Measurements from ENCODE around the gene AFG3L2. TPM values are rescaled to one million over a fixed set of nuclear protein-coding genes. Genes with fewer than 3 reads are reported as not detected.

AFG3L2 gene
- total RNA-seq, 2 donors from 2014 or later: 107 to 108 TPM

- ATAC-seq (no peak), DNase-seq (no peak)
- intact Hi-C loops (cut with DNase I, micrococcal nuclease): no loop called here
These were observed 81.5 kb downstream of the AFG3L2 start for GRCh38 chr18:12295389-12296086.

- no peak for ATAC-seq
- intact Hi-C loops (cut with DNase I, micrococcal nuclease): no loop called here
- DNase-seq: no peak
These were observed 83.2 kb downstream of the AFG3L2 start for GRCh38 chr18:12293831-12294230.

GRCh38 chr18:12291690-12292089 lies 85.3 kb downstream of the AFG3L2 start:
- DNase-seq: no peak
- no peak for ATAC-seq
- intact Hi-C loops (cut with DNase I, micrococcal nuclease): no loop called here

- DNase-seq: no peak
- ATAC-seq: no peak
These were observed 85.9 kb downstream of the AFG3L2 start for GRCh38 chr18:12291161-12291560.

GRCh38 chr18:12290086-12290485 lies 86.9 kb downstream of the AFG3L2 start:
- intact Hi-C loops (cut with DNase I, micrococcal nuclease): no loop called here
- DNase-seq: no peak
- ATAC-seq: no peak

More at GRCh38 chr18:12291161-12291560, 85.9 kb downstream of the AFG3L2 start:
- intact Hi-C loops (cut with DNase I, micrococcal nuclease): no loop called here

- no peak for DNase-seq
- peak; percentile 7 for ATAC-seq
- intact Hi-C loops (cut with DNase I, micrococcal nuclease): no loop called here
These were observed 88.6 kb downstream of the AFG3L2 start for GRCh38 chr18:12288403-12288755.

- intact Hi-C loops (cut with DNase I, micrococcal nuclease): no loop called here
- DNase-seq: peak; percentile 73 to 76
- peak; percentile 95 for ATAC-seq
These were observed 89.2 kb downstream of the AFG3L2 start for GRCh38 chr18:12287684-12288402.

GRCh38 chr18:12287131-12287681 lies 89.8 kb downstream of the AFG3L2 start:
- DNase-seq (no peak), ATAC-seq (peak; percentile 59)
- intact Hi-C loops (cut with DNase I, micrococcal nuclease): no loop called here

- intact Hi-C loops (cut with DNase I, micrococcal nuclease): no loop called here
- ATAC-seq (no peak), DNase-seq (no peak)
These were observed 93.4 kb downstream of the AFG3L2 start for GRCh38 chr18:12283666-12284065.

GRCh38 chr18:12283256-12283655 lies 93.8 kb downstream of the AFG3L2 start:
- no peak for DNase-seq
- intact Hi-C loops (cut with DNase I, micrococcal nuclease): no loop called here
- ATAC-seq: no peak

- intact Hi-C loops (cut with DNase I, micrococcal nuclease): no loop called here
- no peak for DNase-seq
- no peak for ATAC-seq
These were observed 94.5 kb downstream of the AFG3L2 start for GRCh38 chr18:12282442-12283039.

- no peak for DNase-seq
- intact Hi-C loops (cut with DNase I, micrococcal nuclease): no loop called here
- ATAC-seq: no peak
These were observed 95.2 kb downstream of the AFG3L2 start for GRCh38 chr18:12281861-12282260.

GRCh38 chr18:12279781-12280531 lies 97.1 kb downstream of the AFG3L2 start:
- intact Hi-C loops (cut with DNase I, micrococcal nuclease): no loop called here
- DNase-seq: no peak
- no peak for ATAC-seq

Other genes with a start within 250 kb of the AFG3L2 start
- gene CIDEA, start 122.9 kb downstream of the AFG3L2 start, total RNA-seq: under 1 TPM in 1 of 2 donors, not detected in 1; 0.34 TPM
- gene TUBB6, start 69.0 kb downstream of the AFG3L2 start, total RNA-seq: 10 to 100 TPM in 1 of 2 donors, 1 to 10 TPM in 1; 8.3 to 29.8 TPM
- gene PRELID3A, start 30.7 kb upstream of the AFG3L2 start, total RNA-seq: 1 to 10 TPM; 1.3 to 2.1 TPM